ENCODE results near the gene TDRD15. TPM values are rescaled to one million over a fixed set of nuclear protein-coding genes. Genes with fewer than 3 reads are reported as not detected.

TDRD15 gene
- total and polyA plus RNA-seq, 2 of the 13 experiments (the other 11 are each of a cell fraction or from before 2014, with no cell fraction given) = 0.12 to 0.29 TPM

DNA sequence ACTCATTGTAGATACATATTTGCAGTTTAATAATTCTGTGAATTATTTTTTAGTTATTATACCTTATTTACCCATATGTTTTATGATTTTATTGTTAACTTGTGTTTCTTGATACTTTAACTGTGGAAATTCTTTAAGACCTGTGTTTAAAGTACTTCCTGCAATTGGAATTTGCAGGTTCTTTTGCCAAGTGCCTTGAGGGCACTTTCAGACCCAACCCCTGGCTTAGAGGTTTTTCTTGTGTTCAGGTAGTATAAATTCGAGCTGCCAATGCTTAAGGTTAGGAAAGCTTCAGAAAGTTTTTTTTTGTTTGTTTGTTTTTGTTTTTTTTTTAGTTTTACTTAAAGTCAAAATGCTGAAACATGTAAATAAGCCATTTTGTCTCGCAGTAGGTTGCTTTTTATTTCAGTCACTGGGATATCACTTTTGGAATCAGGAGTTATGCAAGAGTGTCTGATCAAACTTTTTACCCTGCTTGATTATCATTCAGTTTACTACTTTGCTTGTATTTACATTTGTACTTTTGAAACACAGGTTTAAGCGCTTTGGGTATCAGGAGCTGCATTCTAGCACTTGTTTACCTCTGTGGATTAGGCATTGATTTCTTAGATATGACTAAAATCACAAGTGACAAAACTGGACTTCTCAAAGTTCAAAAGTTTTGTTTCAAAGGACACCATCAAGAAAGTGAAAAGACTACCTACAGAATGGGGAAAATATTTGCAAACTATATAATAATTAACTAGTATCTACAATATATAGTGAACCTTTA, 31.8 kb downstream of the TDRD15 start (continued):
- TF ChIP-seq RBM22 (optimal IDR thresholded peaks at IDR 0.05; ENCODE audit: low read length) = no peak
- TF ChIP-seq CCDC6 (CRISPR knock-in tag; IDR thresholded peaks at IDR 0.05) = no peak
- TF ChIP-seq SMARCE1 (IDR thresholded peaks at IDR 0.05; ENCODE audit: borderline replicate concordance) = no peak
- peak; percentile 40; the same call in 1 of the 2 replicates for TF ChIP-seq POGZ (CRISPR knock-in tag; IDR thresholded peaks at IDR 0.05)
- no peak for TF ChIP-seq ZNF549 (CRISPR knock-in tag; IDR thresholded peaks at IDR 0.05)
- TF ChIP-seq, protein P1, sequence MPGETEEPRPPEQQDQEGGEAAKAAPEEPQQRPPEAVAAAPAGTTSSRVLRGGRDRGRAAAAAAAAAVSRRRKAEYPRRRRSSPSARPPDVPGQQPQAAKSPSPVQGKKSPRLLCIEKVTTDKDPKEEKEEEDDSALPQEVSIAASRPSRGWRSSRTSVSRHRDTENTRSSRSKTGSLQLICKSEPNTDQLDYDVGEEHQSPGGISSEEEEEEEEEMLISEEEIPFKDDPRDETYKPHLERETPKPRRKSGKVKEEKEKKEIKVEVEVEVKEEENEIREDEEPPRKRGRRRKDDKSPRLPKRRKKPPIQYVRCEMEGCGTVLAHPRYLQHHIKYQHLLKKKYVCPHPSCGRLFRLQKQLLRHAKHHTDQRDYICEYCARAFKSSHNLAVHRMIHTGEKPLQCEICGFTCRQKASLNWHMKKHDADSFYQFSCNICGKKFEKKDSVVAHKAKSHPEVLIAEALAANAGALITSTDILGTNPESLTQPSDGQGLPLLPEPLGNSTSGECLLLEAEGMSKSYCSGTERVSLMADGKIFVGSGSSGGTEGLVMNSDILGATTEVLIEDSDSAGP (CRISPR knock-in tag; IDR thresholded peaks at IDR 0.05; ENCODE audit: borderline replicate concordance) = no peak
- TF ChIP-seq TBX2 (CRISPR knock-in tag; IDR thresholded peaks at IDR 0.05; ENCODE audit: borderline replicate concordance) = peak; percentile 38; the same call in 1 of the 2 replicates
- TF ChIP-seq ZNF180 (CRISPR knock-in tag; IDR thresholded peaks at IDR 0.05; ENCODE audit: borderline replicate concordance, low read depth) = no peak
- TF ChIP-seq, protein P2, sequence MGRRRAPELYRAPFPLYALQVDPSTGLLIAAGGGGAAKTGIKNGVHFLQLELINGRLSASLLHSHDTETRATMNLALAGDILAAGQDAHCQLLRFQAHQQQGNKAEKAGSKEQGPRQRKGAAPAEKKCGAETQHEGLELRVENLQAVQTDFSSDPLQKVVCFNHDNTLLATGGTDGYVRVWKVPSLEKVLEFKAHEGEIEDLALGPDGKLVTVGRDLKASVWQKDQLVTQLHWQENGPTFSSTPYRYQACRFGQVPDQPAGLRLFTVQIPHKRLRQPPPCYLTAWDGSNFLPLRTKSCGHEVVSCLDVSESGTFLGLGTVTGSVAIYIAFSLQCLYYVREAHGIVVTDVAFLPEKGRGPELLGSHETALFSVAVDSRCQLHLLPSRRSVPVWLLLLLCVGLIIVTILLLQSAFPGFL (CRISPR knock-in tag; IDR thresholded peaks at IDR 0.05) = no peak
- TF ChIP-seq ZNF510 (CRISPR knock-in tag; IDR thresholded peaks at IDR 0.05; ENCODE audit: low read depth) = no peak
- TF ChIP-seq, protein P3, sequence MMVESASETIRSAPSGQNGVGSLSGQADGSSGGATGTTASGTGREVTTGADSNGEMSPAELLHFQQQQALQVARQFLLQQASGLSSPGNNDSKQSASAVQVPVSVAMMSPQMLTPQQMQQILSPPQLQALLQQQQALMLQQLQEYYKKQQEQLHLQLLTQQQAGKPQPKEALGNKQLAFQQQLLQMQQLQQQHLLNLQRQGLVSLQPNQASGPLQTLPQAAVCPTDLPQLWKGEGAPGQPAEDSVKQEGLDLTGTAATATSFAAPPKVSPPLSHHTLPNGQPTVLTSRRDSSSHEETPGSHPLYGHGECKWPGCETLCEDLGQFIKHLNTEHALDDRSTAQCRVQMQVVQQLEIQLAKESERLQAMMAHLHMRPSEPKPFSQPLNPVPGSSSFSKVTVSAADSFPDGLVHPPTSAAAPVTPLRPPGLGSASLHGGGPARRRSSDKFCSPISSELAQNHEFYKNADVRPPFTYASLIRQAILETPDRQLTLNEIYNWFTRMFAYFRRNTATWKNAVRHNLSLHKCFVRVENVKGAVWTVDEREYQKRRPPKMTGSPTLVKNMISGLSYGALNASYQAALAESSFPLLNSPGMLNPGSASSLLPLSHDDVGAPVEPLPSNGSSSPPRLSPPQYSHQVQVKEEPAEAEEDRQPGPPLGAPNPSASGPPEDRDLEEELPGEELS (CRISPR knock-in tag; IDR thresholded peaks at IDR 0.05) = peak; percentile 100
- TF ChIP-seq SP5 (CRISPR knock-in tag; IDR thresholded peaks at IDR 0.05; ENCODE audit: borderline replicate concordance, low read depth) = no peak
- TF ChIP-seq SMC3 (IDR thresholded peaks at IDR 0.05; ENCODE audit: low read length) = no peak
- no peak for TF ChIP-seq TAF15 (IDR thresholded peaks at IDR 0.05; ENCODE audit: low read depth, low read length, poor library complexity, severe bottlenecking)
- no peak for TF ChIP-seq KDM5B (CRISPR knock-in tag; IDR thresholded peaks at IDR 0.05; ENCODE audit: borderline replicate concordance)
- no peak for TF ChIP-seq PHF20 (CRISPR knock-in tag; IDR thresholded peaks at IDR 0.05)
- TF ChIP-seq, protein P4, sequence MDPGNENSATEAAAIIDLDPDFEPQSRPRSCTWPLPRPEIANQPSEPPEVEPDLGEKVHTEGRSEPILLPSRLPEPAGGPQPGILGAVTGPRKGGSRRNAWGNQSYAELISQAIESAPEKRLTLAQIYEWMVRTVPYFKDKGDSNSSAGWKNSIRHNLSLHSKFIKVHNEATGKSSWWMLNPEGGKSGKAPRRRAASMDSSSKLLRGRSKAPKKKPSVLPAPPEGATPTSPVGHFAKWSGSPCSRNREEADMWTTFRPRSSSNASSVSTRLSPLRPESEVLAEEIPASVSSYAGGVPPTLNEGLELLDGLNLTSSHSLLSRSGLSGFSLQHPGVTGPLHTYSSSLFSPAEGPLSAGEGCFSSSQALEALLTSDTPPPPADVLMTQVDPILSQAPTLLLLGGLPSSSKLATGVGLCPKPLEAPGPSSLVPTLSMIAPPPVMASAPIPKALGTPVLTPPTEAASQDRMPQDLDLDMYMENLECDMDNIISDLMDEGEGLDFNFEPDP (CRISPR knock-in tag; conservative IDR thresholded peaks at IDR 0.05) = no peak
- TF ChIP-seq ZNF468 (CRISPR knock-in tag; IDR thresholded peaks at IDR 0.05) = no peak
- no peak for TF ChIP-seq TBL1XR1 (IDR thresholded peaks at IDR 0.05; ENCODE audit: borderline replicate concordance, low read length, partially characterized antibody)
- TF ChIP-seq EED (CRISPR knock-in tag; IDR thresholded peaks at IDR 0.05) = no peak
- TF ChIP-seq ZNF879 (CRISPR knock-in tag; IDR thresholded peaks at IDR 0.05) = no peak
- TF ChIP-seq SRSF4 (IDR thresholded peaks at IDR 0.05; ENCODE audit: low read depth, low read length, poor library complexity, severe bottlenecking) = no peak
- TF ChIP-seq, protein P5, sequence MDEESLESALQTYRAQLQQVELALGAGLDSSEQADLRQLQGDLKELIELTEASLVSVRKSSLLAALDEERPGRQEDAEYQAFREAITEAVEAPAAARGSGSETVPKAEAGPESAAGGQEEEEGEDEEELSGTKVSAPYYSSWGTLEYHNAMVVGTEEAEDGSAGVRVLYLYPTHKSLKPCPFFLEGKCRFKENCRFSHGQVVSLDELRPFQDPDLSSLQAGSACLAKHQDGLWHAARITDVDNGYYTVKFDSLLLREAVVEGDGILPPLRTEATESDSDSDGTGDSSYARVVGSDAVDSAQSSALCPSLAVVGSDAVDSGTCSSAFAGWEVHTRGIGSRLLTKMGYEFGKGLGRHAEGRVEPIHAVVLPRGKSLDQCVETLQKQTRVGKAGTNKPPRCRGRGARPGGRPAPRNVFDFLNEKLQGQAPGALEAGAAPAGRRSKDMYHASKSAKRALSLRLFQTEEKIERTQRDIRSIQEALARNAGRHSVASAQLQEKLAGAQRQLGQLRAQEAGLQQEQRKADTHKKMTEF (CRISPR knock-in tag; IDR thresholded peaks at IDR 0.05) = peak; percentile 88

Measured in HepG2 (cell line).